NCI-H510A treated with DMSO at 0.1 percent for 48 hours (cell line): ENCODE measurements around the gene LGALS1.
"Not testable (repeated sequence)": the region's sequence is repeated elsewhere in the genome, so short reads cannot be mapped to it uniquely, and the experiment has no call there.

Experiments
- DNase-seq: peaks from one replicate; lab custom pipeline; 2025; lab: John Stamatoyannopoulos, UW

Gene LGALS1

GRCh38 chr22:37690407-37690806 is 15.0 kb downstream of the LGALS1 start:
- no peak for DNase-seq

DNA sequence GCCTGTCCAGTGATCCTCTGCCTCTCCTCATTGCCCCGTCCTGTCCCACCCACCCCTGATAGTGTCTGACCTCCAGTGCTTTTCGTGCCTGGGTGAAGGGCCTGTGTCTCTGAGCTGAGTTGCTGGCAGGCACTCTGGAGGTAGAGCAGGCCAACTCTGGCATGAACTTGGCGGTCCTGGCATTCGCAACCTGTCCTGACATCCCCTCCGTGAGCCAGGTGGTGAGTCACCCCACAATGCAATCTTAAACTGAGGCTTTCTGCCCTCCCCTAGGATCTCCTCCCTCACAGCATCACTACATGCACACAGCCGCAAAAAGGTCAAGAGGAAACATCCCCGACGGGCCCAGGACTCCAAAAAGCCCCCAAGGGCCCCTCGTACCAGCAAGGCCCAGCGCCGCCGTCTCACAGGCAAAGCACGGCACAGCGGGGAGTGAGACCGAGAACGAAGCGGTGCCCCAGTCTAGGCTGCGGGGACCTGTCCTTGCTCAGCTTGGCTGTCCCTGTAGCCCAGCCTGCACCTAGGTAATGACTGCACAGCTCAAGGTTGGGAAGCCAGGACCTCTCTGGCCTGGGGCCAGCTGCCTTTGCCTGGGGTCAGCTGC is 15.6 kb downstream of the LGALS1 start:
- DNase-seq, result no peak

GRCh38 chr22:37692627-37693285 is 17.3 kb downstream of the LGALS1 start:
- DNase-seq, result no peak

- DNase-seq, result not testable (repeated sequence)
These were observed 18.7 kb downstream of the LGALS1 start for GRCh38 chr22:37694131-37694530.

DNA sequence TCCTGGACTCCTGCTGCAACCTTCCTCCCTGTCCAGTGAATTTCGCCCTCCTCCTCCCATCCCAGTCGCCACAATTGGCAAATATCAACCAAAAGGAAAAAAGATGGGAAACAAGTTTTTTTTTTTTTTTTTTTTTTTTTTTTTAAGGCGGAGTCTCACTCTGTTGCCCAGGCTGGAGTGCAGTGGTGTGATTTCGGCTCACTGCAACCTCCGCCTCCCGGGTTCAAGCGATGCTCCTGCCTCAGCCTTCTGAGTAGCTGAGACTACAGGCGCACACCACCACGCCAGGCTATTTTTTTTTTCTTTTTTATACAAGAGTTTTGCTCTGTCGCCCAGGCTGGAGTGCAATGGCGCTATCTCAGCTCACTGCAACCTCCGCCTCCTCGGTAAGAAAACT is 20.8 kb downstream of the LGALS1 start:
- DNase-seq, result not testable (repeated sequence)

DNA sequence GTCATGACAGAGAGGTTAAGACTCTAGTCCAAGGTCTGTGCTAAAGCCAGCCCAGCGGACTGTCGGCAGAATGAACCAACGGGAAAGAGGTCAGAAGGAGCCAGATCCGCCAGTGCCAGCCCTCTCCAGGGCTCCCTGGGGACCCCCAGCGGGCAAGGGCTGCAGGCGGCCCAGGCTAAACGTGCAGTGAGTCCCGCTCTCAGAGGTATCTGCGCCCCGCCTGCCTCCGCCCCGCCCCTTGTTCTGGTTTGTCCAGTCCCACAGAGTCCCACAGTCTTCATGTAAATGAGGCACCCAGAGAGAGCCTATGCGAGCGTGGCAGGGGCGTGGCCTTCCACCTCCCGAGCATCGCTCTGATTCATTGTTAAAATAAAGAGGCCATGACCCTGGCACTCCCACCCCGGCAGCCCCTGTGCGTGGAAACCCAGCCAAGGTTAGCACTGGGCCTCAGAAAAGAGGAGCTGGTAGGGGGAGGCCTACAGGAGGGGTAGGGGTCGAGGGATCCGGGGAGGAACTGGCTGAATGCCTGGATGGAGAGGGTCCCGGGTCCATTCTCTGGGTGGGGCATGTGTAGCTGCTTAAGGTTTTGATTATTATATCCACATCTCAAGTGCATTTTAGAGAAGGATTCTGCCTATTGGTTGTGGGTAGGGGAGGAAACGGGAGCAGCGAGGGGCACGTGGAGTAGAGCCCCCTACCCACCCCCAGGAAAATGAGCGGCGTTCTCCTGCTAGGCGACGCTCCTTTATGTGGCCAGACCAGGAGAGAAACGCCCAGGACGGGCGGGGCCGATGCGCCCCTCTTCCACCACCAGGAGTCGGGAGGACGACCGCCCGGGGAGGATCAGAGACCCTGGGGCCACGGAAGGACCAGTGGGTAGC is 21.5 kb downstream of the LGALS1 start, which contains the start of gene TRIOBP:
TSS of gene TRIOBP (plus strand) at position 392 of the 881 bp plus-strand sequence. CDS start 4,318 bp downstream, outside the sequence.
- peak; percentile 90 for DNase-seq

DNA sequence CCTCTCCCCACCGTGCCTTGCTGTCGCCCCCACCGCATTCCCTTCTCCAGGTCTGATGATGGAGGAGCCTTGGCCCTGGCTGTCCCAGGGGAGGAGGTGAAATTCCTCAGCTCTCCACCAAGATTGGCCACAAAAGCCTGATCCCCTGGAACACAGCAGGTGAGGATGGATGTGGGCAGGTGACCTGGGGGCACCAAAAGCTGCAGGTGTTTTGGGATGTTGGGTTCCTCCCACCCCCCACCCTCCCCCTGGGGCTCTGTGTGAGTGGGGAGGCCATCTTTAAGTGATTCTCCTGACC is 22.1 kb downstream of the LGALS1 start:
- DNase-seq, result no peak

DNA sequence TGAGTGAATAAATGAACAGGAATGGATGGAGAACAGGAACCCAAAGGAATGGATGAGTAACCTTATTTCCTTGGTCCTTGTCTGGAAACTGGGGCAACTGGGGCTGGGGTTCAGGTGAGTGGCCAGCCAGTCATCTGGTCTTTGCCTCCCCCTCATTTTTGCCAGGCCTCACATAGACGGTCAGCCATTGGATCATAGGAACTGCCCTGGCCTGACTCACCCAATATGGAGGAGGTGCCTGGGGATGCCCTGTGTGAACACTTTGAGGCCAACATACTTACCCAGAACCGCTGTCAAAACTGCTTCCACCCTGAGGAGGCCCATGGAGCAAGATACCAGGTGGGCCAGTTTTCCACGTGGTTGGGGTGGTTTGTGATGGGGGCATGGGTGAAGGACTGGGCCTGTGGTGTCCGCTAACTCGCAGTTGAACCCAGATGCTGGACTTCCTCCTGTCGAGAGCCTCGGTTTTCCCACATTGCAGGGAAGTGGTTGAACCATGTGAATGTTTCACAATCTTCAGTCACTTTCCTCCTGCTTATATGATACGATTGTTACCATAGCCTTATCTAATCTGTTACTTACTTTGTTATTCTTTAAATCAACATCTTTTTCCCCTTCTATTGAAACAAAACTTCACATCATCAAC is 25.8 kb downstream of the LGALS1 start:
- no peak for DNase-seq

DNA sequence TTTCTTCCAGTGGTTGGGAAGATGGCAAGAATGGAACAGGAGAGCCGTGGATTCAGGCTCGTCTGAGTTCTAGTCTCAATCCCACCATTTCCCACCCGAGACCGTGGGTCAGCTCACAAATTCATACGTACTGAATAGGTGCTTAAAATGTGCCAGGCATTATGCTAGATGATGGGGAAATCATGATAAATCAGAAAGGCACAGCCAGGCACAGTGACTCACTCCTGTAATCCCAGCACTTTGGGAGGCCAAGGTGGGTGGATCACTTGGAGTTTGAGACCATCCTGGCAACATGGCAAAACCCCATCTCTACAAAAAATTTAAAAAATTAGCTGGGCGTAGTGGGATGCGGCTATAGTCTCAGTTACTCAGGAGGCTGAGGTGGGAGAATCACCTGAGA is 28.5 kb downstream of the LGALS1 start:
- no peak for DNase-seq

- DNase-seq, result no peak
These were observed 29.2 kb downstream of the LGALS1 start for GRCh38 chr22:37704645-37705044.

DNA sequence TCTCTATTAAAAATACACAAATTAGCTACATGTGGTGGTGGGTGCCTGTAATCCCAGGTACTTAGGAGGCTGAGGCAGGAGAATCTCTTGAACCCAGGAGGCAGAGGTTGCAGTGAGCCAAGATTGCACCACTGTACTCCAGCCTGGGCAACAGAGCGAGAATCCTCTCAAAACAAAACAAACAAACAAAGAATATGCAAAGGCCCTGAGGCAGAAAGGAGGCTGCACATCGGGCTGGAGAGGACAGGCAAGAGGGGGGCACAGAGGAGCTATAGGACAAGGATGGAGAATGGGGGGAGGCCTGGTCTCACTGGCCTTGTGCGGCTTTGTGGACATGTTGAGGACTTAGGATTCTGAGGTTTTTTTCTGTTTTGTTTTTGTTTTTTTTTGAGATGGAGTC is 29.8 kb downstream of the LGALS1 start:
- no peak for DNase-seq

DNA sequence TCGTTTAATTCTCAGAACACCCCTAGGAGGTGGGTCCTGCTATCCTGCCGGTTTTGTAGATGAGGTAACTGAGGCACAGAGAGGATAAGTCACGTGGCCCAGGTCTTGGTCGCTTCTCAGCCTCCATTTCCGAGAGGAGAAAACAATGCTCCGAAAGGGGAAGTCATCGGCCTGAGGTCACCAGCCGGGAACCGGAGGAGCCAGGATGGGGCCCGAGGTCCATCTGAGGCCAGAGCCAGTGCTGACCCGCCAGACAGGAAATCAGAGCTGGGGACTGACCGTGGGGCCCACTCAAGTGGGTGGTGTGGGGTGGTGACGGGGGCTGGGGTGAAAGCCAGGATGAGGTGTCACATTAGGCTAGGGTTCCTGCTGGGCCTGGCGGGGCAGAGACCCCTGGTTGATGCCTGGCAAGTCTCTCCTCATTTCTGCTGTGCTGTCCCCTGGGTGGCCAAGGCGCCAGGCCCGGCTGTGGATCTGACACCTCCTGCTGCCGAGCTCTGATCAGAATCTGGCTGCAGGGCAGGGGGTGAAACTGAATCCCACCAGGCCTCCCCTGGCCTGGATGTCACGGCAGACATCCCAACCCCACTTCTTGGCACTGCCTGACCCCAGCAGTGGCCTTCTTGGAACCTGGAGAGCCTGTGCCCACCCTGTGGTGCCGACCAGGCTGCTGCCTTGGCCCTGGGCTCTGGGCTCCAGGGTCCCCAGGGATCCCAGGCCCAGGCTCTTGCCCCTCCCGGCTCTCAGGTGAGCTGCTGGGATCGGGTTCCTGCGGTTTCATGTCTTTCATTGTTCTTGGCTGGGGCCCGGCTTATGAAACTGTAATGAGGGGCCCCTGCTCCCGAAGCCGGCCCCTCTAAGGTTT is 33.4 kb downstream of the LGALS1 start:
- DNase-seq, result no peak

- DNase-seq, result no peak
These were observed 34.0 kb downstream of the LGALS1 start for GRCh38 chr22:37709445-37709765.

GRCh38 chr22:37710675-37711074 is 35.2 kb downstream of the LGALS1 start:
- no peak for DNase-seq

- DNase-seq, result no peak
These were observed 36.1 kb downstream of the LGALS1 start for GRCh38 chr22:37711490-37711889.

DNA sequence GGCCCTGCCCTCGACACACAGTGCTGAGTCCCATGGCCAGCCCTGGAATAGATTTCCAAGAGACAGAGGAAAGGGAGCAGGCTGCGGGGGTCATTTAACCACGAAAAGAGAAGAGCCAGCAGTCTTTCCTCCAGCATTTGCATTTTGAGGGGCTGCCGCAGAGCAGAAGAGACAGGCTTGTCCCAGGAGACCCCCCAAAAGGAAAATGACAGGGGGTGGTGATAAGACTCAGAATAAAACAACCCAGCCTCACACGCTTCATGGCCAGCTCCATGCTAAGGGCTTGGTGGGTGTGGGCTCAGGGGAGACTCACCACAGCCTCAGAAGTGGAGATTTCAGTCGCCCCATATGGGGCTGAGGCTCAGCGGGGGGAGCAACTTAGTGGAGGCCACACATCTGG is 38.3 kb downstream of the LGALS1 start:
- DNase-seq, result no peak

DNA sequence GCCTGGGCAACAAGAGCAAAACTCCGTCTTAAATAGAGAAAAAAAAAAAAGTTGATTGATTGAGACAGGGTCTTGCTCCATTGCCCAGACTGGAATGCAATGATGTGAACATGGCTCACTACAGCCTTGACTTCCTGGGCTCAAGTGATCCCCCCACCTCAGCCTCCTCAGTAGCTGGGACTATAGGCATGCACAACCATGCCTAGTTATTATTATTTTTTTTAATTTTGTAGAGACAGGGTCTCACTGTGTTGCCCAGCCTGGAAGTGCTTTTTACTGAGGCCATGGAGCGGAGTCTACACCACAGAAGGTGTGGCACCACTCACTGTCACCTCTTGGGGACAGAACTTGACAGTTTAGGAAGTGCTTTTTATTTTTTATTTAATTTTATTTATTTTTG is 39.2 kb downstream of the LGALS1 start:
- no peak for DNase-seq

GRCh38 chr22:37715760-37716159 is 40.3 kb downstream of the LGALS1 start:
- no peak for DNase-seq

DNA sequence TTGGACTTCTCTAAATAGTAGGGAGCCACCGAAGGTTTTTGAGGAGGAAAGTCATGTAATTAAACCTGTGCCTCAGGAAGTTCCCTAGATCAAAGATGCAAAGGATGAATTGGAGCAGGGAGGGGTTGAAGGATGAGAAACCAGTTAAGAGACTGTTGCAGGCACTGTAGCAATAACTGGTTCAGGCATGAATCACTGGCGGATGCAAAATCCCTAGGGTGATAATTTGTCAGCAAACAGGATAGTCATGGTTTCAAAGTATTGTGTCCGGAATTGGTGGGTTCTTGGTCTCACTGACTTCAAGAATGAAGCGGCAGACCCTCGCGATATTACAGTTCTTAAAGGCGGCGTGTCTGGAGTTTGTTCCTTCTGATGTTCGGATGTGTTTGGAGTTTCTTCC is 41.3 kb downstream of the LGALS1 start:
- no peak for DNase-seq

DNA sequence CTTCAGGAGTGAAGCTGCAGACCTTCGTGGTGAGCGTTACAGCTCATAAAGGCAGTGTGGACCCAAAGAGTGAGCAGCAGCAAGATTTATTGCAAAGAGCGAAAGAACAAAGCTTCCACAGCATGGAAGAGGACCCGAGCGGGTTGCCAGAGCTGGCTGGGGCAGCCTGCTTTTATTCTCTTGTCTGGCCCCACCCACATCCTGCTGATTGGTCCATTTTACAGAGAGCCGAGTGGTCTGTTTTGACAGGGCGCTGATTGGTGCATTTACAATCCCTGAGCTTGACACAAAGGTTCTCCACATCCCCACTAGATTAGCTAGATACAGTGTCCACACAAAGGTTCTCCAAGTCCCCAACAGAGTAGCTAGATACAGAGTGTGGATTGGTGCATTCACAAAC is 41.8 kb downstream of the LGALS1 start:
- not testable (repeated sequence) for DNase-seq

DNA sequence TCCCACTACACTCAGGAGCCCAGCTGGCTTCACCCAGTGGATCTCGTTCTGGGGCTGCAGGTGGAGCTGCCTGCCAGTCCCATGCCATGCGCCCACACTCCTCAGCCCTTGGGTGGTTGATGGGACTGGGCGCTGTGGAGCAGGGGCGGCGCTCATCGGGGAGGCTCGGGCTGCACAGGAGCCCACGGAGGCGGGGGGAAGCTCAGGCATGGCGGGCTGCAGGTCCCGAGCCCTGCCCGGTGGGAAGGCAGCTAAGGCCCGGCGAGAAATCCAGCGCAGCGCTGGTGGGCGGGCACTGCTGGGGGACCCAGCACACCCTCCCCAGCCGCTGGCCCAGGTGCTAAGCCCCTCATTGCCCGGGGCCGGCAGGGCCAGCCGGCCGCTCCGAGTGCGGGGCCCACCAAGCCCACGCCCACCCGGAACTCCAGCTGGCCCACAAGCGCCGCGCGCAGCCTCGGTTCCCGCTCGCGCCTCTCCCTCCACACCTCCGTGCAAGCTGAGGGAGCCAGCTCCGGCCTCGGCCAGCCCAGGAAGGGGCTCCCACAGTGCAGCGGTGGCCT is 42.4 kb downstream of the LGALS1 start:
- DNase-seq, result not testable (repeated sequence)
